ENCODE data around the gene MCM7. TPM values are rescaled to one million over a fixed set of nuclear protein-coding genes. Genes with fewer than 3 reads are reported as not detected.

Gene MCM7
- total RNA-seq, 1 donor from 2014 or later: 35.9 TPM

Small RNA genes within 50 kb of the gene (small RNA-seq; reads per million reads assigned to genes)
- gene MIR106B: 114 reads per million, percentile 98 among the genes with 10 or more reads in this experiment
- 1,600 reads per million, percentile 99 among the genes with 10 or more reads in this experiment for gene MIR25
- gene MIR93: 976 reads per million, percentile 99 among the genes with 10 or more reads in this experiment

Other genes starting within 250 kb of the MCM7 start
- gene OR2AE1, start 224.4 kb downstream of the MCM7 start, total RNA-seq: not detected
- 10.6 TPM for gene TRIM4, start 181.9 kb downstream of the MCM7 start, total RNA-seq
- gene GJC3, start 171.8 kb downstream of the MCM7 start, total RNA-seq: 0.41 TPM
- gene AZGP1, start 125.4 kb downstream of the MCM7 start, total RNA-seq: not detected
- 85.2 TPM for gene ZKSCAN1, start 85.8 kb downstream of the MCM7 start, total RNA-seq
- 17.9 TPM for gene ZSCAN21, start 51.6 kb downstream of the MCM7 start, total RNA-seq
- 44.4 TPM for gene ZNF3, start 19.7 kb downstream of the MCM7 start, total RNA-seq
- gene COPS6, start 12.4 kb downstream of the MCM7 start, total RNA-seq: 40.4 TPM
- 24.9 TPM for gene AP4M1, start 246 bp upstream of the MCM7 start, total RNA-seq
- 17.5 TPM for gene TAF6, start 18.0 kb upstream of the MCM7 start, total RNA-seq
- 17.1 TPM for gene CNPY4, start 18.2 kb upstream of the MCM7 start, total RNA-seq
- gene MBLAC1, start 25.6 kb upstream of the MCM7 start, total RNA-seq: 4.9 TPM
- gene LAMTOR4, start 47.5 kb upstream of the MCM7 start, total RNA-seq: 34.6 TPM
- gene TRAPPC14, start 57.3 kb upstream of the MCM7 start, total RNA-seq: 16.3 TPM
- 2.0 TPM for gene GAL3ST4, start 67.2 kb upstream of the MCM7 start, total RNA-seq
- 75.0 TPM for gene GPC2, start 76.0 kb upstream of the MCM7 start, total RNA-seq
- gene STAG3, start 76.5 kb upstream of the MCM7 start, total RNA-seq: 1.2 TPM
- not detected for gene PVRIG, start 118.6 kb upstream of the MCM7 start, total RNA-seq
- not detected for gene SPDYE3, start 206.3 kb upstream of the MCM7 start, total RNA-seq

All from frontal cortex (tissue), 1 donor.